ENCODE data around the gene HGFAC. TPM values are rescaled to one million over a fixed set of nuclear protein-coding genes. Genes with fewer than 3 reads are reported as not detected.

Gene HGFAC
- total and polyA plus RNA-seq, 10 of the 15 experiments (the other 5 are each of a cell fraction or from before 2014, with no cell fraction given): 0.38 TPM; not detected in 9

GRCh38 chr4:3408793-3409330 is 32.9 kb upstream of the HGFAC start:
- H3K9ac ChIP-seq (ENCODE audit: control insufficient read depth, insufficient read depth, low read length): no peak overlapping the region
- TF ChIP-seq ASH2L (IDR thresholded peaks at IDR 0.05; ENCODE audit: borderline replicate concordance, low read depth) (no peak), POLR2A (IDR thresholded peaks at IDR 0.05; ENCODE audit: low read depth, low read length) (no peak), BCL11A (IDR thresholded peaks at IDR 0.05; ENCODE audit: low read depth, low read length) (no peak), CREB1 (IDR thresholded peaks at IDR 0.05; ENCODE audit: low read depth) (no peak), CBX3 (IDR thresholded peaks at IDR 0.05; ENCODE audit: borderline replicate concordance, low read depth) (no peak), ZBED1 (IDR thresholded peaks at IDR 0.05; ENCODE audit: borderline replicate concordance) (no peak), BMI1 (IDR thresholded peaks at IDR 0.05; ENCODE audit: borderline replicate concordance) (no peak), RAD51 (IDR thresholded peaks at IDR 0.05) (no peak), E4F1 (IDR thresholded peaks at IDR 0.05; ENCODE audit: borderline replicate concordance, partially characterized antibody) (no peak), EGR1 (IDR thresholded peaks at IDR 0.05; ENCODE audit: borderline replicate concordance in 1 of 2, low read depth in 2 of 2, low read length in 2 of 2) (no peak), ZNF687 (IDR thresholded peaks at IDR 0.05) (no peak), BACH1 (IDR thresholded peaks at IDR 0.05; ENCODE audit: borderline replicate concordance) (no peak), RFX5 (IDR thresholded peaks at IDR 0.05; ENCODE audit: low read depth, low read length) (no peak), NR2F1 (conservative IDR thresholded peaks at IDR 0.05) (no peak), MYB (IDR thresholded peaks at IDR 0.05; ENCODE audit: borderline replicate concordance, low read depth, low read length) (no peak), E2F8 (IDR thresholded peaks at IDR 0.05; ENCODE audit: low read depth, partially characterized antibody) (no peak), YY1 (IDR thresholded peaks at IDR 0.05; ENCODE audit: low read depth, low read length) (no peak)

More at GRCh38 chr4:3408793-3409330, 32.9 kb upstream of the HGFAC start:
- H3K4me1 ChIP-seq (ENCODE audit: control insufficient read depth, insufficient read depth, low read length): no peaks in the 10 kb centered on the region; the same call in 1 of the 2 replicates
- in situ Hi-C loops (cut with MboI): no loop called here
- ATAC-seq (no peak), FAIRE-seq (no peak), DNase-seq (ENCODE audit: low read depth, low spot score) (no peak)
- no TSS peak for BruUV-seq (replicated peaks)
- no peak overlapping the region for H3K27ac ChIP-seq (ENCODE audit: control insufficient read depth, insufficient read depth)
- H4K20me1 ChIP-seq (ENCODE audit: control insufficient read depth, insufficient read depth): no peaks in the 10 kb centered on the region
- no peaks in the 10 kb centered on the region; a peak in 1 of 4 replicates for H3K27me3 ChIP-seq (replicated peaks in 1 of 2; ENCODE audit: control insufficient read depth in 2 of 2, insufficient read depth in 2 of 2, low read length in 1 of 2)
- H3K4me3 ChIP-seq: no peak overlapping the region
- H3K9me3 ChIP-seq (replicated peaks; ENCODE audit: control insufficient read depth, insufficient read depth, low read length): no peaks in the 10 kb centered on the region
- 17% methylated on average over 8 of the region's 8 CpGs for WGBS (ENCODE audit: insufficient coverage, insufficient replicate concordance, low lambda C conversion rate, missing lambda C conversion rate)
- no peak overlapping the region for H3K4me2 ChIP-seq (ENCODE audit: control insufficient read depth, insufficient read depth)
- no peaks in the 10 kb centered on the region for H3K36me3 ChIP-seq (ENCODE audit: control insufficient read depth in 2 of 2, insufficient read depth in 2 of 2, low read length in 1 of 2)
- no peaks in the 10 kb centered on the region for H3K79me2 ChIP-seq (ENCODE audit: control insufficient read depth, insufficient read depth, low read length)
- ChIA-PET SMC1A (ENCODE audit: uncharacterized antibody, unreplicated experiment) (interaction anchor here (1.0 kb wide), 1 partner anchor 20 kb away, joined by 3 read pairs; no protein-coding TSS in a partner anchor), POLR2A (no interaction called here), CTCF (interaction anchor here (1.3 to 2.0 kb wide), 2 partner anchors 26 to 62 kb away, joined by 4 read pairs; no protein-coding TSS in a partner anchor), RAD21 (ENCODE audit: unreplicated experiment) (no interaction called here)
- intact Hi-C loops (cut with micrococcal nuclease; ENCODE audit: unreplicated experiment): no loop called here
- H2AFZ ChIP-seq (ENCODE audit: control insufficient read depth, low read depth, low read length): no peak overlapping the region

All from GM12878 (cell line).